DOHH2 (cell line): ENCODE results near the gene TSNAXIP1.

ENCODE experiments used
- H3F3A ChIP-seq: fragments of 200-600 bp; sonication (generic), shearing (Covaris generic); 2 replicates; pipeline ENCODE4 v1.6.0; 2016; ENCODE audit warnings: antibody characterized with exemption, mild to moderate bottlenecking; ENCODE audit not compliant: control insufficient read depth, insufficient read depth
- H3K27ac ChIP-seq: fragments of 200-600 bp; sonication (generic); 2 replicates; pipeline ENCODE4 v1.5.1; 2014; ENCODE audit warnings: low read depth, mild to moderate bottlenecking, low read length, moderate library complexity
- H3K27me3 ChIP-seq: fragments of 200-600 bp; sonication (generic); 2 replicates; pipeline ENCODE4 v1.6.1; 2014; ENCODE audit warnings: mild to moderate bottlenecking, low read length, mixed read lengths; ENCODE audit not compliant: control insufficient read depth
- H3K36me3 ChIP-seq: fragments of 200-600 bp; sonication (generic); 2 replicates; pipeline ENCODE4 v1.6.1; 2014; ENCODE audit warnings: mild to moderate bottlenecking, low read length, moderate library complexity, mixed read lengths; ENCODE audit not compliant: control insufficient read depth
- H3K4me1 ChIP-seq: fragments of 200-600 bp; sonication (generic); 2 replicates; pipeline ENCODE4 v1.6.1; 2014; ENCODE audit warnings: mild to moderate bottlenecking, low read length, mixed read lengths; ENCODE audit not compliant: control insufficient read depth
- H3K4me2 ChIP-seq: fragments of 200-600 bp; sonication (generic); 2 replicates; pipeline ENCODE4 v1.6.0; 2014; ENCODE audit warnings: mild to moderate bottlenecking, low read length, moderate library complexity
- H3K4me3 ChIP-seq: fragments of 200-600 bp; sonication (generic); 2 replicates; pipeline ENCODE4 v1.5.1; 2014; ENCODE audit warnings: mild to moderate bottlenecking, low read length, mixed read lengths
- H3K79me2 ChIP-seq: fragments of 200-600 bp; sonication (generic); 2 replicates; pipeline ENCODE4 v1.6.1; 2014; ENCODE audit warnings: mild to moderate bottlenecking, low read length, mixed read lengths; ENCODE audit not compliant: control insufficient read depth
- H3K9me2 ChIP-seq: fragments of 200-600 bp; sonication (generic); replicated peaks from 2 replicates; pipeline ENCODE4 v1.6.1; 2014; ENCODE audit warnings: mild to moderate bottlenecking, low read length, mixed read lengths; ENCODE audit not compliant: control insufficient read depth
- H3K9me3 ChIP-seq: fragments of 200-600 bp; sonication (generic); 2 replicates; pipeline ENCODE4 v1.6.1; 2014; ENCODE audit warnings: antibody characterized with exemption, low read length, mixed read lengths; ENCODE audit not compliant: control insufficient read depth, insufficient read depth
- H4K20me1 ChIP-seq: fragments of 200-600 bp; sonication (generic); 2 replicates; pipeline ENCODE4 v1.6.0; 2014; ENCODE audit warnings: low read depth, mild to moderate bottlenecking, antibody characterized with exemption, low read length, moderate library complexity; ENCODE audit not compliant: control insufficient read depth, insufficient read depth
- EZH2phosphoT487 ChIP-seq: fragments of 200-600 bp; sonication (generic); IDR thresholded peaks from 2 replicates; pipeline ENCODE4 v1.6.1; 2017; ENCODE audit warnings: borderline replicate concordance, mild to moderate bottlenecking, antibody characterized with exemption, low read length, moderate library complexity, mixed read lengths
- TF ChIP-seq, protein P1 (sequence below): fragments of 200-600 bp; sonication (generic); IDR thresholded peaks from one replicate; pipeline ENCODE4 v1.5.1; 2014; ENCODE audit warnings: antibody characterized with exemption, mild to moderate bottlenecking, low read depth, low read length; ENCODE audit not compliant: poor library complexity, severe bottlenecking

Gene TSNAXIP1

DNA sequence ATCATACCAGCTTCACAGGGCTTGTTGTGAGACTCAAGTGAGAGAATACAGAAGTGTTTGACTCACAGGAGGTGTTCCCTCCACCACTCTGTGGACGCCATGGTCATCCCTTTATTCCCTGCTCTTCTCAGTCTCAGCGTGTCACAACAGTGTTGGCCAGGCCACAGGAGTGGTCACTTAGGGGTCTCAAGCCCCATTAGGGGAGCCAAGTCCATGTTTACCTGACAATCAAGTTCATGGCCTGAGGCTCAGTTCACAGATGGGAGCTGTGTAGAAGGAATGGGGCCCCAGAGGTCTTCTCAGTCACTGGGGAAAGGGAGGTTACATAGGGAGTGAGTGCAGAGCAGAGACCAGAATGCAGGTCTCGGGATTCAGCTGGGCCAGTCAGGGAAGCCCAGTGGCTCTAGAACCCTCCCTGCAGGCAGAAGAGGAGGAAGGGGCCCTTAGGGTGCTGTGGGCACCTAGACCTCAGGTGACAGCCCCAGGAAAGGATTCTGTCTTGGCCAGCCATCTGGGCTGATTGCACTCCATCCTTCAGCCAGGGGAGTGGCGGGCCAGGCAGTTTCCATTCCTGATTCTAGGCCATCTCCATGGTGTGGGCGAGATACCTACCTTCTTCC is 50.3 kb downstream of the TSNAXIP1 start:
- no peaks in the 10 kb centered on the region for H3F3A ChIP-seq
- no peaks in the 10 kb centered on the region for H3K9me2 ChIP-seq
- H3K9me3 ChIP-seq, result no peaks in the 10 kb centered on the region
- peaks cover 96% of the 10 kb centered on the region for H3K79me2 ChIP-seq
- no peak overlapping the region for H3K4me3 ChIP-seq
- H4K20me1 ChIP-seq, result peaks cover 9% of the 10 kb centered on the region; the same call in 1 of the 2 replicates
- H3K27me3 ChIP-seq, result no peaks in the 10 kb centered on the region
- no peak overlapping the region for H3K4me2 ChIP-seq
- peaks cover 36% of the 10 kb centered on the region for H3K36me3 ChIP-seq
- no peak overlapping the region for H3K27ac ChIP-seq
- 0 out of 2 replicates have a peak, but pooled peaks cover 3% of the 10 kb centered on the region for H3K4me1 ChIP-seq
- no peak for TF ChIP-seq EZH2phosphoT487
- TF ChIP-seq, protein P1, sequence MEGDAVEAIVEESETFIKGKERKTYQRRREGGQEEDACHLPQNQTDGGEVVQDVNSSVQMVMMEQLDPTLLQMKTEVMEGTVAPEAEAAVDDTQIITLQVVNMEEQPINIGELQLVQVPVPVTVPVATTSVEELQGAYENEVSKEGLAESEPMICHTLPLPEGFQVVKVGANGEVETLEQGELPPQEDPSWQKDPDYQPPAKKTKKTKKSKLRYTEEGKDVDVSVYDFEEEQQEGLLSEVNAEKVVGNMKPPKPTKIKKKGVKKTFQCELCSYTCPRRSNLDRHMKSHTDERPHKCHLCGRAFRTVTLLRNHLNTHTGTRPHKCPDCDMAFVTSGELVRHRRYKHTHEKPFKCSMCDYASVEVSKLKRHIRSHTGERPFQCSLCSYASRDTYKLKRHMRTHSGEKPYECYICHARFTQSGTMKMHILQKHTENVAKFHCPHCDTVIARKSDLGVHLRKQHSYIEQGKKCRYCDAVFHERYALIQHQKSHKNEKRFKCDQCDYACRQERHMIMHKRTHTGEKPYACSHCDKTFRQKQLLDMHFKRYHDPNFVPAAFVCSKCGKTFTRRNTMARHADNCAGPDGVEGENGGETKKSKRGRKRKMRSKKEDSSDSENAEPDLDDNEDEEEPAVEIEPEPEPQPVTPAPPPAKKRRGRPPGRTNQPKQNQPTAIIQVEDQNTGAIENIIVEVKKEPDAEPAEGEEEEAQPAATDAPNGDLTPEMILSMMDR, result no peak

- Histone ChIP-seq H3K79me2 (peaks cover 97% of the 10 kb centered on the region), H3K36me3 (peaks cover 36% of the 10 kb centered on the region), H3K27me3 (no peaks in the 10 kb centered on the region), H3K9me2 (no peaks in the 10 kb centered on the region), H3K9me3 (no peaks in the 10 kb centered on the region), H3K4me2 (no peak overlapping the region), H3K4me3 (no peak overlapping the region), H4K20me1 (peaks cover 9% of the 10 kb centered on the region; the same call in 1 of the 2 replicates), H3F3A (no peaks in the 10 kb centered on the region), H3K4me1 (0 out of 2 replicates have a peak, but pooled peaks cover 3% of the 10 kb centered on the region), H3K27ac (no peak overlapping the region)
- TF ChIP-seq, protein P1, result no peak
- no peak for TF ChIP-seq EZH2phosphoT487
These were observed 51.0 kb downstream of the TSNAXIP1 start for GRCh38 chr16:67857547-67858233.

DNA sequence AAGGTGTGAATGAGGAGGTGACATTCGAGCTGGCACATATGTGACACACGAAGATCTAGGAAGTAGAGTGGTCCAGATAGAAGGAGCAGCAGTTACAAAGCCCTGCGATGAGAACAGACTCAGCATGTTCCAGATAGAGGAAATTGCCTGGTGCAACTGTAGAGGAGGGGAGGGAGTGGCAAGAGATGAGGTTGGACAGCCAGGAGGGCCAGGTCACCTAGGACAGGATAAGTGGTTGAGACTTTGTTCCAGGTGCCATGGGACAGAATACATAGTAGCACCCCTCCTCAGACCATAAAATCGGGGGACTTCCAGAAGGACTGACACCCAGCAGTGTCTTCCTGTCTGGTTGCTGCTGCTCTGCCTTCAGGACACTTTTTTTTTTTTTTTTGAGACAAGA is 51.8 kb downstream of the TSNAXIP1 start:
- peaks cover 97% of the 10 kb centered on the region for H3K79me2 ChIP-seq
- H3K4me1 ChIP-seq, result 0 out of 2 replicates have a peak, but pooled peaks cover 3% of the 10 kb centered on the region
- H3K4me2 ChIP-seq, result no peak overlapping the region
- no peaks in the 10 kb centered on the region for H3K9me3 ChIP-seq
- H4K20me1 ChIP-seq, result peaks cover 9% of the 10 kb centered on the region; the same call in 1 of the 2 replicates
- peaks cover 36% of the 10 kb centered on the region for H3K36me3 ChIP-seq
- no peaks in the 10 kb centered on the region for H3K27me3 ChIP-seq
- H3K9me2 ChIP-seq, result no peaks in the 10 kb centered on the region
- H3F3A ChIP-seq, result no peaks in the 10 kb centered on the region
- TF ChIP-seq EZH2phosphoT487, result no peak
- TF ChIP-seq, protein P1, result no peak
- no peak overlapping the region for H3K4me3 ChIP-seq
- no peak overlapping the region for H3K27ac ChIP-seq
